NB4 (cell line): ENCODE results near the gene TASP1.

Experiments used
- CTCF ChIP-seq: IDR thresholded peaks from one replicate; pipeline ENCODE4 v1.5.1; 2012; ENCODE audit warnings: low read depth, low read length
- MAX ChIP-seq: IDR thresholded peaks from 2 replicates; pipeline ENCODE4 v1.6.1; 2011; ENCODE audit warnings: low read depth, low read length
- MYC ChIP-seq: IDR thresholded peaks from 2 replicates; pipeline ENCODE4 v1.6.1; 2011; ENCODE audit warnings: low read depth, low read length
- POLR2A ChIP-seq: IDR thresholded peaks from 2 replicates; pipeline ENCODE4 v1.6.1; 2011; ENCODE audit warnings: mild to moderate bottlenecking; ENCODE audit not compliant: insufficient read length; ENCODE audit errors: extremely low read depth

- no peak for TF ChIP-seq CTCF
- no peak for TF ChIP-seq POLR2A
- TF ChIP-seq MAX, result no peak
- TF ChIP-seq MYC, result no peak
Observed at GRCh38 chr20:13455713-13456112, 183.0 kb downstream of the TASP1 start.
